Lower leg skin (tissue), 4 donors: Measurements from ENCODE around the gene NBPF6. TPM values are rescaled to one million over a fixed set of nuclear protein-coding genes. Genes with fewer than 3 reads are reported as not detected.

Source experiments
- DNase-seq, 2 donors: peaks; one replicate each; pipeline ENCODE4 v3.0.0-alpha.2; 2019; ENCODE audit warnings: low spot score in 2 of 2
- H3K4me3 ChIP-seq: fragments of 200-600 bp; sonication (generic); 2 replicates; pipeline ENCODE4 v1.5.1; 2017; ENCODE audit warnings: mild to moderate bottlenecking, low read depth; ENCODE audit not compliant: poor library complexity, severe bottlenecking
- POLR2A ChIP-seq, 2 donors: fragments of 450-650 bp; IDR thresholded peaks; one replicate each; pipeline ENCODE4 v1.6.1; 2016 to 2017; ENCODE audit warnings: antibody characterized with exemption in 2 of 2, mild to moderate bottlenecking in 1 of 2, moderate library complexity in 1 of 2
- WGBS, 2 donors: methylation state at CpG; one replicate each; pipeline ENCODE4 v1.1.5; 2018; 5-methylcytosine and 5-hydroxymethylcytosine counted together
- intact Hi-C: fragments of 100-400 bp; cut with DNase I; formaldehyde crosslinking; loops from one replicate; pipeline ENCODE4 v1.15.0; 2023; ENCODE audit warnings: low total_unique reads
- total RNA-seq, 4 donors: library from RNA; depleted of rRNA; stranded (reverse); fragments of >200 nt; gene quantifications; one replicate each; pipeline ENCODE4 v1.1.0, GENCODE V29; 2016
- TF ChIP-seq, protein P1 (sequence below), 3 donors: fragments of 450-650 bp; IDR thresholded peaks; one replicate each; pipeline ENCODE4 v1.5.1; 2016; ENCODE audit warnings: antibody characterized with exemption in 3 of 3, mild to moderate bottlenecking in 3 of 3, moderate library complexity in 2 of 3

The NBPF6 gene
- total RNA-seq, 4 donors from 2014 or later = 0.25 TPM; not detected in 3

DNA sequence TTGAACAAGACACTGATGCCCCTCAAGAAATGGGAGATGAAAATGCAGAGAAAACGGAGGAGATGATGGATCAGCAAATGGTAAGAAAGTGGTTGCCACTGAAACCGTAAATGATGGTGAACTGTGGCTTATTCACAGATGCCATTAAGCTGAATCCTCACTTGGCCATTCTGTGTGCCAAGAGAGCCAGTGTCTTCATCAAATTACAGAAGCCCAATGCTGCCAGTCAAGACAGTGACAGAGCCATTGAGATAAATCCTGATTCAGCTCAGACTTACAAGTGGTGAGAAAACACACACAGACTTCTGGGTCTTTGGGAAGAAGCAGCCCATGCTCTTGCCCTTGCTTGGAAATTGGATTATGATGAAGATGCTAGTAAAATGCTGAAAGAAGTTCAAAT is 52.5 kb downstream of the NBPF6 start:
- intact Hi-C loops = loop anchor here (10.0 kb wide), 1 partner anchor 72 kb away; no protein-coding TSS in a partner anchor
- no peak for DNase-seq
- WGBS, 2 donors = 79 to 81% methylated on average over 2 of the region's 2 CpGs
- TF ChIP-seq, protein P1, sequence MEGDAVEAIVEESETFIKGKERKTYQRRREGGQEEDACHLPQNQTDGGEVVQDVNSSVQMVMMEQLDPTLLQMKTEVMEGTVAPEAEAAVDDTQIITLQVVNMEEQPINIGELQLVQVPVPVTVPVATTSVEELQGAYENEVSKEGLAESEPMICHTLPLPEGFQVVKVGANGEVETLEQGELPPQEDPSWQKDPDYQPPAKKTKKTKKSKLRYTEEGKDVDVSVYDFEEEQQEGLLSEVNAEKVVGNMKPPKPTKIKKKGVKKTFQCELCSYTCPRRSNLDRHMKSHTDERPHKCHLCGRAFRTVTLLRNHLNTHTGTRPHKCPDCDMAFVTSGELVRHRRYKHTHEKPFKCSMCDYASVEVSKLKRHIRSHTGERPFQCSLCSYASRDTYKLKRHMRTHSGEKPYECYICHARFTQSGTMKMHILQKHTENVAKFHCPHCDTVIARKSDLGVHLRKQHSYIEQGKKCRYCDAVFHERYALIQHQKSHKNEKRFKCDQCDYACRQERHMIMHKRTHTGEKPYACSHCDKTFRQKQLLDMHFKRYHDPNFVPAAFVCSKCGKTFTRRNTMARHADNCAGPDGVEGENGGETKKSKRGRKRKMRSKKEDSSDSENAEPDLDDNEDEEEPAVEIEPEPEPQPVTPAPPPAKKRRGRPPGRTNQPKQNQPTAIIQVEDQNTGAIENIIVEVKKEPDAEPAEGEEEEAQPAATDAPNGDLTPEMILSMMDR (IDR thresholded peaks at IDR 0.05) = no peak
- TF ChIP-seq POLR2A (IDR thresholded peaks at IDR 0.05) = no peak
- H3K4me3 ChIP-seq = no peak overlapping the region

GRCh38 chr1:108503062-108503733 is 53.1 kb downstream of the NBPF6 start:
- no peak overlapping the region for H3K4me3 ChIP-seq
- TF ChIP-seq, protein P1 (IDR thresholded peaks at IDR 0.05) = no peak
- WGBS, 2 donors = 70 to 71% methylated on average over 5 of the region's 5 CpGs
- no peak for DNase-seq
- intact Hi-C loops = loop anchor here (10.0 kb wide), 1 partner anchor 72 kb away; no protein-coding TSS in a partner anchor

- no peak for TF ChIP-seq POLR2A (IDR thresholded peaks at IDR 0.05)
- TF ChIP-seq, protein P1 (IDR thresholded peaks at IDR 0.05) = no peak
- WGBS, 2 donors = 50 to 83% methylated on average over 1 of the region's 1 CpG
- H3K4me3 ChIP-seq = no peak overlapping the region
- DNase-seq = no peak
- intact Hi-C loops = loop anchor here (10.0 kb wide), 1 partner anchor 70 kb away; no protein-coding TSS in a partner anchor
Measured at GRCh38 chr1:108504447-108504846, 54.3 kb downstream of the NBPF6 start.

DNA sequence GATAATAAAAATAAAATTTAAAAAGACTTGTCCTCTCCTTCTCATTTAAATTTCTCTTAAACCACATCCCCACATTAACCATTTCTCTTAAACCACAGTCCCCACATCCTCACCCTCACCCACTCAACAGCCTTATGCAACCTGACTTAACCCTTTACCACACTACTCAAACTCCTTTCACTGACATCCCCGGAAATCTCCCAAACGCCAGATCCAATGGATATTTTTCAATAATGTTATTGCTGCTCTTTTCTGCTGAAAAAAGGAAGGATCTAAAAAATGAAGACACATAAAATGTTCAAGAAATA is 55.6 kb downstream of the NBPF6 start:
- H3K4me3 ChIP-seq = no peak overlapping the region
- WGBS, 2 donors = 72 to 79% methylated on average over 2 of the region's 2 CpGs
- no peak for DNase-seq
- TF ChIP-seq, protein P1 (IDR thresholded peaks at IDR 0.05) = no peak
- no peak for TF ChIP-seq POLR2A (IDR thresholded peaks at IDR 0.05)
- intact Hi-C loops = loop anchor here (10.0 kb wide), 1 partner anchor 69 kb away; no protein-coding TSS in a partner anchor

GRCh38 chr1:108511764-108512163 is 61.6 kb downstream of the NBPF6 start:
- DNase-seq = no peak
- intact Hi-C loops = loop anchor here (5.0 to 10.0 kb wide), 2 partner anchors 136 to 313 kb away; no protein-coding TSS in a partner anchor
- H3K4me3 ChIP-seq = no peak overlapping the region
- WGBS, 2 donors = 46 to 50% methylated on average over 3 of the region's 3 CpGs
- no peak for TF ChIP-seq POLR2A (IDR thresholded peaks at IDR 0.05)
- TF ChIP-seq, protein P1 (IDR thresholded peaks at IDR 0.05) = no peak
